HepG2 (cell line): ENCODE results near the gene NUDCD2. TPM values are rescaled to one million over a fixed set of nuclear protein-coding genes. Genes with fewer than 3 reads are reported as not detected.

Experiments used
- ATF1 ChIP-seq: IDR thresholded peaks from 2 replicates; pipeline ENCODE4 v1.6.1; 2016; ENCODE audit warnings: mild to moderate bottlenecking, control low read depth
- CEBPB ChIP-seq: IDR thresholded peaks from 2 replicates; pipeline ENCODE4 v1.6.1; 2011; ENCODE audit warnings: low read depth, low read length, improper control_type of control experiment, borderline replicate concordance
- DPF2 ChIP-seq: sonication (generic); formaldehyde crosslinking; IDR thresholded peaks from 2 replicates; pipeline ENCODE4 v1.4.0; 2020; ENCODE audit warnings: mild to moderate bottlenecking, low read depth, missing genetic modification reagents, borderline replicate concordance
- E2F5 ChIP-seq: sonication (generic); formaldehyde crosslinking; conservative IDR thresholded peaks from 2 replicates; pipeline ENCODE4 v1.4.0; 2020; ENCODE audit warnings: missing genetic modification reagents
- ELF4 ChIP-seq: sonication (generic); formaldehyde crosslinking; IDR thresholded peaks from 2 replicates; pipeline ENCODE4 v1.5.0; 2020; ENCODE audit warnings: missing genetic modification reagents, mild to moderate bottlenecking, moderate library complexity, borderline replicate concordance
- FOXA1 ChIP-seq, 2 experiments: fragments of 450-650 bp in 1 of 2; sonication (generic) in 1 of 2; formaldehyde crosslinking in 1 of 2; IDR thresholded peaks; 2 replicates each; pipeline versions ENCODE4 v1.4.0 to v1.6.1; 2016 to 2020; ENCODE audit warnings: missing genetic modification reagents in 1 of 2
- HNRNPH1 ChIP-seq: fragments of 200-400 bp; formaldehyde crosslinking; optimal IDR thresholded peaks from 2 replicates; pipeline ENCODE3; 2017; ENCODE audit warnings: mild to moderate bottlenecking, low read depth, low read length
- HOMEZ ChIP-seq: IDR thresholded peaks from 2 replicates; pipeline ENCODE4 v1.6.1; 2016; ENCODE audit warnings: low read depth
- KDM2A ChIP-seq: sonication (generic); formaldehyde crosslinking; IDR thresholded peaks from 2 replicates; pipeline ENCODE4 v1.4.0; 2020; ENCODE audit warnings: low read depth, missing genetic modification reagents, borderline replicate concordance
- KDM6A ChIP-seq: IDR thresholded peaks from 2 replicates; pipeline ENCODE4 v1.6.1; 2016; ENCODE audit warnings: low read depth
- MIER2 ChIP-seq: IDR thresholded peaks from 2 replicates; pipeline ENCODE4 v1.6.1; 2016; ENCODE audit warnings: missing biosample characterization, missing genetic modification reagents
- RELA ChIP-seq: sonication (generic); formaldehyde crosslinking; IDR thresholded peaks from 2 replicates; pipeline ENCODE4 v1.4.0; 2020; ENCODE audit warnings: missing genetic modification reagents
- SMAD1 ChIP-seq: sonication (generic); formaldehyde crosslinking; IDR thresholded peaks from 2 replicates; pipeline ENCODE4 v1.4.0; 2020; ENCODE audit warnings: missing genetic modification reagents, low read depth, mild to moderate bottlenecking, borderline replicate concordance
- SUZ12 ChIP-seq: fragments of 150-350 bp; IDR thresholded peaks from 2 replicates; pipeline ENCODE4 v1.6.1; 2014; ENCODE audit warnings: low read depth, low read length
- SYNCRIP ChIP-seq: fragments of 200-400 bp; formaldehyde crosslinking; IDR thresholded peaks from 2 replicates; pipeline ENCODE4 v1.6.1; 2018; ENCODE audit warnings: mild to moderate bottlenecking, low read depth, low read length; ENCODE audit not compliant: insufficient read depth
- TBX2 ChIP-seq: sonication (generic); formaldehyde crosslinking; IDR thresholded peaks from 2 replicates; pipeline ENCODE4 v1.5.0; 2020; ENCODE audit warnings: missing genetic modification reagents, mild to moderate bottlenecking, borderline replicate concordance
- XRCC5 ChIP-seq: fragments of 200-400 bp; formaldehyde crosslinking; optimal IDR thresholded peaks from 2 replicates; pipeline ENCODE3; 2017; ENCODE audit warnings: mild to moderate bottlenecking, low read length
- ZFAT ChIP-seq: sonication (generic); formaldehyde crosslinking; conservative IDR thresholded peaks from 2 replicates; pipeline ENCODE4 v1.8.1; 2023; ENCODE audit warnings: missing genetic modification reagents, inconsistent platforms
- ZNF160 ChIP-seq: sonication (generic); formaldehyde crosslinking; IDR thresholded peaks from 2 replicates; pipeline ENCODE4 v1.8.0; 2022; ENCODE audit warnings: mild to moderate bottlenecking, inconsistent platforms, missing genetic modification reagents
- ZNF280B ChIP-seq: sonication (generic); formaldehyde crosslinking; IDR thresholded peaks from 2 replicates; pipeline ENCODE4 v1.5.0; 2020; ENCODE audit warnings: missing genetic modification reagents, mild to moderate bottlenecking, borderline replicate concordance
- ZNF33B ChIP-seq: sonication (generic); formaldehyde crosslinking; IDR thresholded peaks from 2 replicates; pipeline ENCODE4 v1.5.1; 2020; ENCODE audit warnings: mild to moderate bottlenecking, missing genetic modification reagents
- ZNF510 ChIP-seq: sonication (generic); formaldehyde crosslinking; IDR thresholded peaks from 2 replicates; pipeline ENCODE4 v1.4.0; 2020; ENCODE audit warnings: low read depth, mild to moderate bottlenecking, missing genetic modification reagents
- ZNF615 ChIP-seq: sonication (generic); formaldehyde crosslinking; IDR thresholded peaks from 2 replicates; pipeline ENCODE4 v1.5.0; 2020; ENCODE audit warnings: mild to moderate bottlenecking, missing genetic modification reagents, borderline replicate concordance
- ZNF674 ChIP-seq: sonication (generic); formaldehyde crosslinking; IDR thresholded peaks from 2 replicates; pipeline ENCODE4 v1.5.0; 2020; ENCODE audit warnings: low read depth, mild to moderate bottlenecking, missing genetic modification reagents
- ZNF883 ChIP-seq: sonication (generic); formaldehyde crosslinking; IDR thresholded peaks from 2 replicates; pipeline ENCODE4 v1.5.1; 2020; ENCODE audit warnings: mild to moderate bottlenecking, missing genetic modification reagents; ENCODE audit errors: not compliant biosample characterization
- ZSCAN20 ChIP-seq: sonication (generic); formaldehyde crosslinking; IDR thresholded peaks from 2 replicates; pipeline ENCODE4 v1.4.0; 2020; ENCODE audit warnings: missing genetic modification reagents, mild to moderate bottlenecking, borderline replicate concordance
- polyA plus RNA-seq, 8 experiments: library from polyadenylated mRNA; depleted of rRNA in 3 of 8; stranded (reverse) in 7 of 8; unstranded in 1 of 8; fragments of >200 nt; fragmentation: Illumina TruSeq in 4 of 8; extraction: Trizol in 4 of 8; gene quantifications; 2 replicates each; pipeline versions ENCODE4 v1.2.1 to v1.2.3, GENCODE V29; 2011 to 2016; ENCODE audit warnings: low read depth in 4 of 8, missing spikeins in 1 of 8, mixed read lengths in 1 of 8; ENCODE audit not compliant: insufficient read depth in 1 of 8
- total RNA-seq, 5 experiments: library from RNA; depleted of rRNA; stranded (reverse); fragments of >200 nt; fragmentation: Illumina TruSeq; extraction: Trizol; gene quantifications; 2 replicates each; pipeline ENCODE4 v1.2.3, GENCODE V29; 2016; ENCODE audit warnings: low read depth in 1 of 5
- TF ChIP-seq, protein P1 (sequence below): sonication (generic); formaldehyde crosslinking; IDR thresholded peaks from 2 replicates; pipeline ENCODE4 v1.4.0; 2020; ENCODE audit warnings: mild to moderate bottlenecking, missing genetic modification reagents

NUDCD2 gene
- total and polyA plus RNA-seq, 2 of the 13 experiments (the other 11 are each of a cell fraction or from before 2014, with no cell fraction given) = 14.8 to 39.2 TPM

DNA sequence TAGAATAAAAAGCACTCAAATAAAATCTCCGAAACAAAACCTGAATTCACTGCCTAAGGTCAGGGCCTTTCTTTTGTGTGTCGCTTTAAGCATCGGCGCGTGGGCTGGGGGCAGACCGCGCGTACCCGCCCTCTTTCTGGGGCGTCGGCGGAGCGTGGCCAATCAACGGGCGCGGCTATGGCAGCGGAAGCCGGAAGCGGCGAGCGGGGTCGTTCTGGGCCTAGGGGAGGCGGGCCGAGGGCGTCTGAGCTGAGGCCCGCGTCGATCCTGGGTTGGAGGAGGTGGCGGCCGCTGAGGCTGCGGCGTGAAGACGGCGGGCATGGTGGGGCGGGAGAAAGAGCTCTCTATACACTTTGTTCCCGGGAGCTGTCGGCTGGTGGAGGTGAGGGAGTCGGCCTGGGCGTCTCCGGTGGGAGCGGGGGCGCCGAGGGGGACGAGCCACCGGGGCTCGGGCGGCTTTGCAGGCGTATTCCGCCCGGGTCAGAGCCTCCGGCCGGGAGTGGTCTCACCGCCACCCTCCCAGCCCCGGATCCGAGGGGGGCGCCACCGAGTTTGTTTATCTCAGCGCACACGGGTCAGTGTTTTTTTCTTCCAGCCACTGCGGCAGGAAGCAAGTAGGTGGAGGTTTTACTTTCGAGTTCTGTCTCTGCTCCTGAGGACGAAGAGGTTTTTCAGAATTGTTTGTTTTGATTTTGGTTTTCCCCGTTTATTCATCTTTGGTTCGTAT lies 45.6 kb upstream of the NUDCD2 start, which contains the start of gene MAT2B (continued):
- TF ChIP-seq ZNF280B (CRISPR knock-in tag) = peak; percentile 45; the same call in 1 of the 2 replicates
- TF ChIP-seq MIER2 (CRISPR knock-in tag) = no peak
- TF ChIP-seq FOXA1 (IDR thresholded peaks at IDR 0.05) = no peak
- peak; percentile 73 for TF ChIP-seq FOXA1 (CRISPR knock-in tag; IDR thresholded peaks at IDR 0.05)
- TF ChIP-seq, protein P1, sequence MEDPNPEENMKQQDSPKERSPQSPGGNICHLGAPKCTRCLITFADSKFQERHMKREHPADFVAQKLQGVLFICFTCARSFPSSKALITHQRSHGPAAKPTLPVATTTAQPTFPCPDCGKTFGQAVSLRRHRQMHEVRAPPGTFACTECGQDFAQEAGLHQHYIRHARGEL (CRISPR knock-in tag) = no peak
- peak; percentile 97 for TF ChIP-seq ELF4 (CRISPR knock-in tag)
- TF ChIP-seq KDM2A (CRISPR knock-in tag) = peak; percentile 93
- 0 out of 2 replicates have a peak, but pooled peaks have one; percentile 14 for TF ChIP-seq ZNF33B (CRISPR knock-in tag)
- no peak for TF ChIP-seq SYNCRIP
- no peak for TF ChIP-seq ZNF510 (CRISPR knock-in tag)
- TF ChIP-seq XRCC5 = peak; percentile 57
- peak; percentile 37; the same call in 1 of the 2 replicates for TF ChIP-seq TBX2 (CRISPR knock-in tag)
- no peak for TF ChIP-seq HNRNPH1
- TF ChIP-seq E2F5 (CRISPR knock-in tag) = no peak
- peak; percentile 83 for TF ChIP-seq ATF1 (CRISPR knock-in tag)
- no peak; the same call in 1 of the 2 replicates for TF ChIP-seq DPF2 (CRISPR knock-in tag)
- TF ChIP-seq CEBPB = no peak
- TF ChIP-seq ZFAT (CRISPR knock-in tag) = no peak
- no peak for TF ChIP-seq RELA (CRISPR knock-in tag)
- no peak for TF ChIP-seq KDM6A (CRISPR knock-in tag)
- no peak for TF ChIP-seq ZNF615
- TF ChIP-seq ZNF674 (CRISPR knock-in tag) = no peak
- TF ChIP-seq SUZ12 = no peak
- peak; percentile 42; the same call in 1 of the 2 replicates for TF ChIP-seq ZNF160
- TF ChIP-seq ZNF883 (CRISPR knock-in tag) = peak; percentile 65
- peak; percentile 65; the same call in 1 of the 2 replicates for TF ChIP-seq SMAD1 (CRISPR knock-in tag)
- TF ChIP-seq ZSCAN20 (CRISPR knock-in tag) = no peak
- peak; percentile 36; the same call in 1 of the 2 replicates for TF ChIP-seq HOMEZ (CRISPR knock-in tag)
